ENCODE results near the gene STOX1. TPM values are rescaled to one million over a fixed set of nuclear protein-coding genes. Genes with fewer than 3 reads are reported as not detected.
A peak's percentile ranks its signal among the peaks of the same experiment; 100 is the strongest.

Gene STOX1
- total and polyA plus RNA-seq, 2 of the 8 experiments (the other 6 are each of a cell fraction or from before 2014, with no cell fraction given), result 0.92 to 2.6 TPM

- TF ChIP-seq CHD7 (IDR thresholded peaks at IDR 0.05; ENCODE audit: insufficient replicate concordance, low read length), result peak; percentile 32
- no peak for TF ChIP-seq TBP (IDR thresholded peaks at IDR 0.05; ENCODE audit: low read depth, low read length)
- no peak for TF ChIP-seq PHF8 (conservative IDR thresholded peaks at IDR 0.05; ENCODE audit: low read depth, low read length)
- TF ChIP-seq ATF3 (IDR thresholded peaks at IDR 0.05; ENCODE audit: insufficient read depth, low read depth, low read length), result no peak
- peak; percentile 22; the same call in 1 of the 2 replicates for TF ChIP-seq JUND (IDR thresholded peaks at IDR 0.05; ENCODE audit: low read length)
- no peak for TF ChIP-seq EZH2 (IDR thresholded peaks at IDR 0.05; ENCODE audit: low read depth, low read length, severe bottlenecking)
- TF ChIP-seq EGR1 (IDR thresholded peaks at IDR 0.05; ENCODE audit: borderline replicate concordance, low read depth, low read length), result no peak
- no peak for TF ChIP-seq SRF (IDR thresholded peaks at IDR 0.05; ENCODE audit: low read depth, low read length)
- no peak for TF ChIP-seq FOSL1 (IDR thresholded peaks at IDR 0.05; ENCODE audit: insufficient read depth, low read depth, low read length)
- 0 out of 4 replicates have a peak, but pooled peaks of 1 of the 2 experiments have one; percentile 21 for TF ChIP-seq SIN3A (conservative IDR thresholded peaks at IDR 0.05 in 1 of 2, IDR thresholded peaks at IDR 0.05 in 1 of 2; ENCODE audit: low read depth in 1 of 2, low read length in 2 of 2)
Measured at GRCh38 chr10:68871105-68871711, 43.9 kb downstream of the STOX1 start (continued).

Data from H1 (cell line).